Activated CD8-positive, alpha-beta memory T cell treated with anti-CD3 and anti-CD28 coated beads, Interleukin-2, amount 10 ng/mL, durations not matched to agents 7 days and 5 days (primary cell): ENCODE data around the gene GNLY. TPM values are rescaled to one million over a fixed set of nuclear protein-coding genes. Genes with fewer than 3 reads are reported as not detected.
A peak's percentile ranks its signal among the peaks of the same experiment; 100 is the strongest.
"Not testable (repeated sequence)": the region's sequence is repeated elsewhere in the genome, so short reads cannot be mapped to it uniquely, and the experiment has no call there.

Source experiments
- ATAC-seq: fragments of 150-1000 bp; cut with Tn5 transposase; one replicate; pipeline ENCODE4 v1.10.0; 2021; ENCODE audit warnings: moderate library complexity
- CTCF ChIA-PET: fragments of 350-600 bp; sonication (Branson Sonifier 250); formaldehyde crosslinking; loops from one replicate; lab custom pipeline; 2021; ENCODE audit warnings: antibody characterized with exemption; lab: Charles Lee
- DNase-seq: peaks from one replicate; pipeline ENCODE4 v3.0.0-alpha.2; 2020
- H3K27ac Mint-ChIP-seq: one replicate; pipeline ENCODE4 v1.8.0; 2021; ENCODE audit warnings: mild to moderate bottlenecking, mixed read lengths
- H3K27me3 Mint-ChIP-seq: one replicate; pipeline ENCODE4 v1.8.0; 2021; ENCODE audit warnings: mixed read lengths
- H3K36me3 Mint-ChIP-seq: one replicate; pipeline ENCODE4 v1.8.0; 2021; ENCODE audit warnings: mild to moderate bottlenecking, mixed read lengths
- H3K4me1 Mint-ChIP-seq: one replicate; pipeline ENCODE4 v1.8.0; 2021; ENCODE audit warnings: mixed read lengths
- H3K4me3 Mint-ChIP-seq: one replicate; pipeline ENCODE4 v1.8.0; 2021; ENCODE audit warnings: mild to moderate bottlenecking, moderate library complexity, mixed read lengths
- H3K9me3 Mint-ChIP-seq: one replicate; pipeline ENCODE4 v1.8.0; 2022; ENCODE audit warnings: low read depth, mixed read lengths
- total RNA-seq, 2 experiments: library from RNA; stranded (reverse); gene quantifications; one replicate each; pipeline ENCODE4 v1.2.3, GENCODE V29; 2021

The GNLY gene
- total RNA-seq, 2 experiments from 2014 or later: 364 to 1,915 TPM

GRCh38 chr2:85708641-85709040, 14.5 kb downstream of the GNLY start:
- Mint-ChIP-seq H3K4me3 (no peak overlapping the region), H3K4me1 (peaks cover 56% of the 10 kb centered on the region), H3K27me3 (peaks cover 14% of the 10 kb centered on the region), H3K27ac (no peak overlapping the region), H3K36me3 (peaks cover 6% of the 10 kb centered on the region), H3K9me3 (no peaks in the 10 kb centered on the region)
- no peak for ATAC-seq
- DNase-seq: no peak
- CTCF ChIA-PET: interaction anchor here (0.9 to 8.9 kb wide), 9 partner anchors 9 to 106 kb away, joined by 3 to 189 read pairs (median 15); partner anchors contain the start of genes ATOH8 and GNLY

GRCh38 chr2:85709401-85709811, 15.2 kb downstream of the GNLY start:
- H3K4me3 Mint-ChIP-seq: no peak overlapping the region
- peaks cover 4% of the 10 kb centered on the region for H3K36me3 Mint-ChIP-seq
- peaks cover 56% of the 10 kb centered on the region for H3K4me1 Mint-ChIP-seq
- H3K27ac Mint-ChIP-seq: no peak overlapping the region
- DNase-seq: no peak
- H3K27me3 Mint-ChIP-seq: peaks cover 11% of the 10 kb centered on the region
- H3K9me3 Mint-ChIP-seq: no peaks in the 10 kb centered on the region
- CTCF ChIA-PET: interaction anchor here (0.9 to 8.9 kb wide), 8 partner anchors 8 to 105 kb away, joined by 3 to 189 read pairs (median 22); partner anchors contain the start of genes ATOH8 and GNLY
- no peak for ATAC-seq

- Mint-ChIP-seq H3K4me1 (peaks cover 53% of the 10 kb centered on the region), H3K36me3 (no peaks in the 10 kb centered on the region)
Measured at GRCh38 chr2:85710687-85711577, 16.8 kb downstream of the GNLY start.

GRCh38 chr2:85711578-85712060, 17.5 kb downstream of the GNLY start:
- DNase-seq (no peak), ATAC-seq (no peak)
- peaks cover 20% of the 10 kb centered on the region for H3K27me3 Mint-ChIP-seq
- H3K4me3 Mint-ChIP-seq: no peak overlapping the region
- H3K27ac Mint-ChIP-seq: no peak overlapping the region
- no peaks in the 10 kb centered on the region for H3K9me3 Mint-ChIP-seq
- CTCF ChIA-PET: interaction anchor here (1.2 to 4.9 kb wide), 3 partner anchors 13 to 32 kb away, joined by 3 to 26 read pairs (median 6); no protein-coding TSS in a partner anchor
- peaks cover 47% of the 10 kb centered on the region for H3K4me1 Mint-ChIP-seq
- no peaks in the 10 kb centered on the region for H3K36me3 Mint-ChIP-seq

More at GRCh38 chr2:85710687-85711577, 16.8 kb downstream of the GNLY start:
- Mint-ChIP-seq H3K27me3 (peaks cover 14% of the 10 kb centered on the region), H3K27ac (no peak overlapping the region), H3K9me3 (no peaks in the 10 kb centered on the region), H3K4me3 (no peak overlapping the region)
- DNase-seq (no peak), ATAC-seq (no peak)
- CTCF ChIA-PET: interaction anchor here (2.1 to 8.9 kb wide), 3 partner anchors 14 to 74 kb away, joined by 6 to 189 read pairs (median 28); no protein-coding TSS in a partner anchor

GRCh38 chr2:85712336-85712735, 18.2 kb downstream of the GNLY start:
- H3K4me1 Mint-ChIP-seq: peaks cover 40% of the 10 kb centered on the region
- CTCF ChIA-PET: interaction anchor here (1.2 to 4.9 kb wide), 4 partner anchors 12 to 75 kb away, joined by 3 to 26 read pairs (median 12); no protein-coding TSS in a partner anchor

GRCh38 chr2:85712849-85713612, 18.9 kb downstream of the GNLY start:
- H3K4me1 Mint-ChIP-seq: peaks cover 36% of the 10 kb centered on the region

More at GRCh38 chr2:85712336-85712735, 18.2 kb downstream of the GNLY start:
- Mint-ChIP-seq H3K27ac (no peak overlapping the region), H3K9me3 (no peaks in the 10 kb centered on the region), H3K4me3 (no peak overlapping the region), H3K36me3 (no peaks in the 10 kb centered on the region), H3K27me3 (peaks cover 25% of the 10 kb centered on the region)
- no peak for DNase-seq
- no peak for ATAC-seq

GRCh38 chr2:85713836-85714235, 19.7 kb downstream of the GNLY start:
- ATAC-seq (no peak), DNase-seq (no peak)
- Mint-ChIP-seq H3K9me3 (no peaks in the 10 kb centered on the region), H3K27ac (peak overlapping the region; percentile 3), H3K4me3 (no peak overlapping the region), H3K36me3 (no peaks in the 10 kb centered on the region), H3K27me3 (peaks cover 28% of the 10 kb centered on the region), H3K4me1 (peaks cover 32% of the 10 kb centered on the region)
- CTCF ChIA-PET: interaction anchor here (0.9 to 4.9 kb wide), 7 partner anchors 15 to 100 kb away, joined by 3 to 26 read pairs (median 7); no protein-coding TSS in a partner anchor

More at GRCh38 chr2:85712849-85713612, 18.9 kb downstream of the GNLY start:
- ATAC-seq: no peak
- Mint-ChIP-seq H3K27me3 (peaks cover 26% of the 10 kb centered on the region), H3K4me3 (no peak overlapping the region), H3K36me3 (no peaks in the 10 kb centered on the region), H3K9me3 (no peaks in the 10 kb centered on the region), H3K27ac (no peak overlapping the region)
- no peak for DNase-seq
- CTCF ChIA-PET: interaction anchor here (0.9 to 4.9 kb wide), 6 partner anchors 12 to 76 kb away, joined by 3 to 26 read pairs (median 5); no protein-coding TSS in a partner anchor

GRCh38 chr2:85714421-85714820, 20.3 kb downstream of the GNLY start:
- H3K9me3 Mint-ChIP-seq, H3K4me3 Mint-ChIP-seq, DNase-seq, H3K36me3 Mint-ChIP-seq: not testable (repeated sequence)
- Mint-ChIP-seq H3K27me3 (peaks cover 25% of the 10 kb centered on the region), H3K27ac (peak overlapping the region; percentile 29), H3K4me1 (peaks cover 28% of the 10 kb centered on the region)
- peak; percentile 22 for ATAC-seq
- CTCF ChIA-PET: interaction anchor here (1.2 to 4.9 kb wide), 6 partner anchors 14 to 100 kb away, joined by 3 to 26 read pairs (median 7); no protein-coding TSS in a partner anchor

- H3K27ac Mint-ChIP-seq: no peak overlapping the region
- ATAC-seq: peak; percentile 46
Measured at GRCh38 chr2:85714841-85715240, 20.7 kb downstream of the GNLY start.

GRCh38 chr2:85716346-85716914, 22.3 kb downstream of the GNLY start:
- CTCF ChIA-PET: interaction anchor here (1.1 to 6.0 kb wide), 6 partner anchors 9 to 99 kb away, joined by 3 to 31 read pairs (median 10); no protein-coding TSS in a partner anchor
- Mint-ChIP-seq H3K27me3 (peaks cover 23% of the 10 kb centered on the region), H3K4me3 (no peak overlapping the region), H3K27ac (no peak overlapping the region), H3K9me3 (no peaks in the 10 kb centered on the region), H3K4me1 (peaks cover 19% of the 10 kb centered on the region), H3K36me3 (no peaks in the 10 kb centered on the region)
- DNase-seq: no peak
- no peak for ATAC-seq

More at GRCh38 chr2:85714841-85715240, 20.7 kb downstream of the GNLY start:
- Mint-ChIP-seq H3K4me1 (peaks cover 26% of the 10 kb centered on the region), H3K9me3 (no peaks in the 10 kb centered on the region), H3K4me3 (no peak overlapping the region), H3K36me3 (no peaks in the 10 kb centered on the region), H3K27me3 (peaks cover 24% of the 10 kb centered on the region)
- CTCF ChIA-PET: interaction anchor here (1.2 to 6.0 kb wide), 6 partner anchors 7 to 99 kb away, joined by 3 to 31 read pairs (median 12); no protein-coding TSS in a partner anchor
- DNase-seq: no peak

- Mint-ChIP-seq H3K9me3 (no peaks in the 10 kb centered on the region), H3K4me3 (no peak overlapping the region), H3K27ac (no peak overlapping the region), H3K4me1 (peaks cover 19% of the 10 kb centered on the region), H3K36me3 (no peaks in the 10 kb centered on the region), H3K27me3 (peaks cover 23% of the 10 kb centered on the region)
- DNase-seq (no peak), ATAC-seq (no peak)
- CTCF ChIA-PET: interaction anchor here (0.8 to 6.0 kb wide), 6 partner anchors 10 to 81 kb away, joined by 3 to 31 read pairs (median 5); no protein-coding TSS in a partner anchor
Measured at GRCh38 chr2:85717308-85718008, 23.3 kb downstream of the GNLY start.
